Measurements from ENCODE around the gene TBL1X. TPM values are rescaled to one million over a fixed set of nuclear protein-coding genes. Genes with fewer than 3 reads are reported as not detected.

Gene TBL1X
- total and polyA plus RNA-seq, 2 of the 4 experiments (the other 2 are of a cell fraction): 16.2 to 20.8 TPM

DNA sequence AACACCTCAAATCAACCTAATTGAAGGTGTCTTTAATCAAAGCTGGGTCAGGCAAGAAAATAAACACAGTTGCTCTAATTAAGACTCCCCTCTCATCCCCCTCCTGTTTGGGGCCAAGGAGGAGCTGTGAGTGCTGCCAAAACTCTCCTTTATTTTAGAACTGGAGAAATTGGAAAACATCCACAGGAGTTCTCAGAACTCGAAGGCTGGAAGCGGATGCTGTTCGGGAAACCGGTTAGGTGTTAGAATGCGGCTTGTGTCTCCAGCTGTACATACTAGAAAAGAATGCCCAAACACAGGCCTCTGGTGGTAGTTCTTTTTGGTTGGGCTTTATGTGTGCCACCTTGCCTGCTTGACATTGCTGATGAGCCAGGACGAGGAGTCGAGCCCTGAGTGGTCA lies 182.6 kb downstream of the TBL1X start:
- Histone ChIP-seq H3K56ac (ENCODE audit: extremely low read depth, insufficient read depth, low read length) (no peak overlapping the region), H3K14ac (replicated peaks; ENCODE audit: low read depth, low read length) (no peak overlapping the region), H3K9me1 (ENCODE audit: insufficient read depth, low read length) (no peaks in the 10 kb centered on the region), H2AK9ac (replicated peaks; ENCODE audit: low read depth, low read length, poor library complexity) (no peak overlapping the region), H3K23ac (ENCODE audit: low read depth, low read length) (no peak overlapping the region), H2BK5ac (ENCODE audit: low read depth, low read length, poor library complexity, severe bottlenecking) (no peak overlapping the region), H3K9ac (ENCODE audit: low read depth, low read length) (no peak overlapping the region), H3K27me3 (ENCODE audit: control insufficient read depth, insufficient read depth, low read length) (no peaks in the 10 kb centered on the region), H3K4me1 (ENCODE audit: control insufficient read depth, insufficient read depth, low read length) (peaks cover 5% of the 10 kb centered on the region), H2BK20ac (ENCODE audit: low read depth, low read length) (no peak overlapping the region), H2BK120ac (ENCODE audit: low read depth, low read length) (no peak overlapping the region), H3K4me2 (ENCODE audit: low read depth, low read length) (no peak overlapping the region), H4K91ac (ENCODE audit: insufficient read depth, low read depth, low read length) (no peak overlapping the region), H3K4me3 (ENCODE audit: insufficient read depth, low read depth, low read length) (no peak overlapping the region), H3K18ac (ENCODE audit: low read depth, low read length) (no peak overlapping the region), H3K36me3 (ENCODE audit: control insufficient read depth, insufficient read depth, low read length) (0 out of 2 replicates have a peak, but pooled peaks cover 1% of the 10 kb centered on the region), H3K79me1 (ENCODE audit: low read depth in 1 of 2, low read length in 2 of 2) (peaks cover 37 to 53% of the 10 kb centered on the region in 2 experiments), H3K4ac (ENCODE audit: low read depth, low read length) (no peak overlapping the region), H2AFZ (replicated peaks; ENCODE audit: low read length, poor library complexity) (no peak overlapping the region), H4K8ac (ENCODE audit: low read depth in 2 of 2, low read length in 2 of 2) (no peak overlapping the region), H3K27ac (ENCODE audit: insufficient read depth, low read length) (no peak overlapping the region), H2BK15ac (ENCODE audit: low read depth, low read length) (no peak overlapping the region), H4K5ac (ENCODE audit: low read depth, low read length) (no peak overlapping the region), H3K9me3 (ENCODE audit: control insufficient read depth, insufficient read depth, low read length) (no peaks in the 10 kb centered on the region), H4K20me1 (ENCODE audit: insufficient read depth, low read length) (peaks cover 6% of the 10 kb centered on the region), H2AK5ac (ENCODE audit: low read depth, low read length) (no peak overlapping the region)
- DNase-seq: no peak
- ATAC-seq (ENCODE audit: low read depth): no peak
- dilution Hi-C loops (cut with HindIII; ENCODE audit: low sequenced_read_pairs, unreplicated experiment) (no loop called here), intact Hi-C loops (cut with micrococcal nuclease) (no loop called here), in situ Hi-C loops (cut with MboI; ENCODE audit: low sequenced_read_pairs) (no loop called here)
- POLR2A ChIA-PET (ENCODE audit: unreplicated experiment): no interaction called here
- whole genome bisulfite sequencing, 2 experiments (ENCODE audit: extremely low coverage in 2 of 2, insufficient read length in 1 of 2): 82% methylated on average over 5 of the region's 7 CpGs; no CpG with 5 or more reads in 1 of the 2 experiments
- TF ChIP-seq RCOR1 (IDR thresholded peaks at IDR 0.05; ENCODE audit: insufficient replicate concordance, low read length) (no peak), CEBPB (IDR thresholded peaks at IDR 0.05; ENCODE audit: low read depth, low read length) (no peak), SMC3 (IDR thresholded peaks at IDR 0.05; ENCODE audit: low read depth, low read length) (no peak), FOS (IDR thresholded peaks at IDR 0.05; ENCODE audit: low read depth, low read length) (no peak), MAZ (IDR thresholded peaks at IDR 0.05; ENCODE audit: borderline replicate concordance, low read depth, low read length) (no peak), RAD21 (IDR thresholded peaks at IDR 0.05; ENCODE audit: low read length) (no peak), BHLHE40 (IDR thresholded peaks at IDR 0.05; ENCODE audit: low read depth, low read length) (no peak), POLR2A (IDR thresholded peaks at IDR 0.05; ENCODE audit: low read depth, low read length) (no peak), MXI1 (IDR thresholded peaks at IDR 0.05; ENCODE audit: borderline replicate concordance, low read depth, low read length) (no peak), RFX5 (IDR thresholded peaks at IDR 0.05; ENCODE audit: low read depth, low read length) (no peak), MAFK (IDR thresholded peaks at IDR 0.05; ENCODE audit: low read depth, low read length) (no peak), NFE2L2 (IDR thresholded peaks at IDR 0.05; ENCODE audit: low read depth, low read length) (no peak), CHD1 (IDR thresholded peaks at IDR 0.05; ENCODE audit: low read depth, low read length) (no peak)
- TF ChIP-seq, protein P1, sequence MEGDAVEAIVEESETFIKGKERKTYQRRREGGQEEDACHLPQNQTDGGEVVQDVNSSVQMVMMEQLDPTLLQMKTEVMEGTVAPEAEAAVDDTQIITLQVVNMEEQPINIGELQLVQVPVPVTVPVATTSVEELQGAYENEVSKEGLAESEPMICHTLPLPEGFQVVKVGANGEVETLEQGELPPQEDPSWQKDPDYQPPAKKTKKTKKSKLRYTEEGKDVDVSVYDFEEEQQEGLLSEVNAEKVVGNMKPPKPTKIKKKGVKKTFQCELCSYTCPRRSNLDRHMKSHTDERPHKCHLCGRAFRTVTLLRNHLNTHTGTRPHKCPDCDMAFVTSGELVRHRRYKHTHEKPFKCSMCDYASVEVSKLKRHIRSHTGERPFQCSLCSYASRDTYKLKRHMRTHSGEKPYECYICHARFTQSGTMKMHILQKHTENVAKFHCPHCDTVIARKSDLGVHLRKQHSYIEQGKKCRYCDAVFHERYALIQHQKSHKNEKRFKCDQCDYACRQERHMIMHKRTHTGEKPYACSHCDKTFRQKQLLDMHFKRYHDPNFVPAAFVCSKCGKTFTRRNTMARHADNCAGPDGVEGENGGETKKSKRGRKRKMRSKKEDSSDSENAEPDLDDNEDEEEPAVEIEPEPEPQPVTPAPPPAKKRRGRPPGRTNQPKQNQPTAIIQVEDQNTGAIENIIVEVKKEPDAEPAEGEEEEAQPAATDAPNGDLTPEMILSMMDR (conservative IDR thresholded peaks at IDR 0.05; ENCODE audit: low read depth, low read length): no peak
- TF ChIP-seq, protein P2, sequence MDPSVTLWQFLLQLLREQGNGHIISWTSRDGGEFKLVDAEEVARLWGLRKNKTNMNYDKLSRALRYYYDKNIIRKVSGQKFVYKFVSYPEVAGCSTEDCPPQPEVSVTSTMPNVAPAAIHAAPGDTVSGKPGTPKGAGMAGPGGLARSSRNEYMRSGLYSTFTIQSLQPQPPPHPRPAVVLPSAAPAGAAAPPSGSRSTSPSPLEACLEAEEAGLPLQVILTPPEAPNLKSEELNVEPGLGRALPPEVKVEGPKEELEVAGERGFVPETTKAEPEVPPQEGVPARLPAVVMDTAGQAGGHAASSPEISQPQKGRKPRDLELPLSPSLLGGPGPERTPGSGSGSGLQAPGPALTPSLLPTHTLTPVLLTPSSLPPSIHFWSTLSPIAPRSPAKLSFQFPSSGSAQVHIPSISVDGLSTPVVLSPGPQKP (IDR thresholded peaks at IDR 0.05; ENCODE audit: borderline replicate concordance, low read depth, low read length): no peak
- TF ChIP-seq, protein P3, sequence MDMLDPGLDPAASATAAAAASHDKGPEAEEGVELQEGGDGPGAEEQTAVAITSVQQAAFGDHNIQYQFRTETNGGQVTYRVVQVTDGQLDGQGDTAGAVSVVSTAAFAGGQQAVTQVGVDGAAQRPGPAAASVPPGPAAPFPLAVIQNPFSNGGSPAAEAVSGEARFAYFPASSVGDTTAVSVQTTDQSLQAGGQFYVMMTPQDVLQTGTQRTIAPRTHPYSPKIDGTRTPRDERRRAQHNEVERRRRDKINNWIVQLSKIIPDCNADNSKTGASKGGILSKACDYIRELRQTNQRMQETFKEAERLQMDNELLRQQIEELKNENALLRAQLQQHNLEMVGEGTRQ (IDR thresholded peaks at IDR 0.05; ENCODE audit: low read depth, low read length): no peak
- no TSS peak for BruUV-seq (replicated peaks)
- CTCF ChIA-PET: interaction anchor here (1.0 kb wide), 1 partner anchor 9 kb away, joined by 3 read pairs; no protein-coding TSS in a partner anchor

All from IMR-90 (cell line).